HepG2 (cell line): ENCODE measurements around the gene NELFB. TPM values are rescaled to one million over a fixed set of nuclear protein-coding genes. Genes with fewer than 3 reads are reported as not detected.

ENCODE experiments used
- AHR ChIP-seq: IDR thresholded peaks from 2 replicates; pipeline ENCODE4 v1.6.1; 2018; ENCODE audit warnings: missing genetic modification reagents, missing compliant biosample characterization
- ATF7-NPFF ChIP-seq: sonication (generic); formaldehyde crosslinking; IDR thresholded peaks from 2 replicates; pipeline ENCODE4 v1.8.1; 2023; ENCODE audit warnings: mild to moderate bottlenecking, low read depth, missing genetic modification reagents, moderate library complexity
- FOXC1 ChIP-seq: sonication (generic); formaldehyde crosslinking; IDR thresholded peaks from 2 replicates; pipeline ENCODE4 v1.8.0; 2022; ENCODE audit warnings: mild to moderate bottlenecking, missing genetic modification reagents, borderline replicate concordance
- GATAD1 ChIP-seq: IDR thresholded peaks from 2 replicates; pipeline ENCODE4 v1.6.1; 2016; ENCODE audit warnings: missing genetic modification reagents, missing compliant biosample characterization
- HNRNPK ChIP-seq: fragments of 200-400 bp; formaldehyde crosslinking; IDR thresholded peaks from 2 replicates; pipeline ENCODE4 v1.6.1; 2018; ENCODE audit warnings: low read length, low read depth, moderate library complexity, mild to moderate bottlenecking; ENCODE audit not compliant: poor library complexity, severe bottlenecking
- HNRNPLL ChIP-seq: fragments of 200-400 bp; formaldehyde crosslinking; IDR thresholded peaks from 2 replicates; pipeline ENCODE4 v1.6.1; 2017; ENCODE audit warnings: mild to moderate bottlenecking, low read depth, low read length; ENCODE audit not compliant: poor library complexity, severe bottlenecking
- IRF9 ChIP-seq: sonication (generic); formaldehyde crosslinking; IDR thresholded peaks from 2 replicates; pipeline ENCODE4 v1.8.0; 2022; ENCODE audit warnings: missing genetic modification reagents, mild to moderate bottlenecking, borderline replicate concordance
- KDM2A ChIP-seq: sonication (generic); formaldehyde crosslinking; IDR thresholded peaks from 2 replicates; pipeline ENCODE4 v1.4.0; 2020; ENCODE audit warnings: low read depth, missing genetic modification reagents, borderline replicate concordance
- KMT2A ChIP-seq: sonication (generic); formaldehyde crosslinking; IDR thresholded peaks from 2 replicates; pipeline ENCODE4 v1.4.0; 2020; ENCODE audit warnings: missing genetic modification reagents
- RBAK ChIP-seq: sonication (generic); formaldehyde crosslinking; IDR thresholded peaks from 2 replicates; pipeline ENCODE4 v1.5.1; 2020; ENCODE audit warnings: mild to moderate bottlenecking, missing genetic modification reagents
- RBM22 ChIP-seq: fragments of 200-400 bp; formaldehyde crosslinking; optimal IDR thresholded peaks from 2 replicates; pipeline ENCODE3; 2017; ENCODE audit warnings: mild to moderate bottlenecking, low read length, moderate library complexity
- SAP130 ChIP-seq: IDR thresholded peaks from 2 replicates; pipeline ENCODE4 v1.6.1; 2016; ENCODE audit warnings: low read depth
- TAF1 ChIP-seq: sonication (generic); formaldehyde crosslinking; IDR thresholded peaks from 2 replicates; pipeline ENCODE4 v1.4.0; 2020; ENCODE audit warnings: missing genetic modification reagents
- THAP9 ChIP-seq: sonication (generic); formaldehyde crosslinking; IDR thresholded peaks from 2 replicates; pipeline ENCODE4; 2020; ENCODE audit warnings: missing genetic modification reagents, mild to moderate bottlenecking, borderline replicate concordance
- ZC3H13 ChIP-seq: sonication (generic); formaldehyde crosslinking; IDR thresholded peaks from 2 replicates; pipeline ENCODE4 v1.8.1; 2023; ENCODE audit warnings: mild to moderate bottlenecking, missing genetic modification reagents, moderate library complexity
- ZNF367 ChIP-seq: sonication (generic); formaldehyde crosslinking; IDR thresholded peaks from 2 replicates; pipeline ENCODE4 v1.4.0; 2020; ENCODE audit warnings: missing genetic modification reagents, borderline replicate concordance
- ZNF558 ChIP-seq: sonication (generic); formaldehyde crosslinking; IDR thresholded peaks from 2 replicates; pipeline ENCODE4 v1.9.0; 2022; ENCODE audit warnings: mild to moderate bottlenecking, missing genetic modification reagents, borderline replicate concordance
- ZNF597 ChIP-seq: sonication (generic); formaldehyde crosslinking; IDR thresholded peaks from 2 replicates; pipeline ENCODE4 v1.5.0; 2020; ENCODE audit warnings: missing genetic modification reagents
- ZNF660 ChIP-seq: sonication (generic); formaldehyde crosslinking; IDR thresholded peaks from 2 replicates; pipeline ENCODE4 v1.5.1; 2020; ENCODE audit warnings: mild to moderate bottlenecking, low read depth, missing genetic modification reagents, borderline replicate concordance
- ZNF788 ChIP-seq: sonication (generic); formaldehyde crosslinking; IDR thresholded peaks from 2 replicates; pipeline ENCODE4 v1.5.0; 2020; ENCODE audit warnings: mild to moderate bottlenecking, missing genetic modification reagents, borderline replicate concordance
- ZXDC ChIP-seq: sonication (generic); formaldehyde crosslinking; IDR thresholded peaks from 2 replicates; pipeline ENCODE4 v1.5.0; 2020; ENCODE audit warnings: mild to moderate bottlenecking, missing genetic modification reagents
- polyA plus RNA-seq, 8 experiments: library from polyadenylated mRNA; depleted of rRNA in 3 of 8; stranded (reverse) in 7 of 8; unstranded in 1 of 8; fragments of >200 nt; fragmentation: Illumina TruSeq in 4 of 8; extraction: Trizol in 4 of 8; gene quantifications; 2 replicates each; pipeline versions ENCODE4 v1.2.1 to v1.2.3, GENCODE V29; 2011 to 2016; ENCODE audit warnings: low read depth in 4 of 8, missing spikeins in 1 of 8, mixed read lengths in 1 of 8; ENCODE audit not compliant: insufficient read depth in 1 of 8
- total RNA-seq, 5 experiments: library from RNA; depleted of rRNA; stranded (reverse); fragments of >200 nt; fragmentation: Illumina TruSeq; extraction: Trizol; gene quantifications; 2 replicates each; pipeline ENCODE4 v1.2.3, GENCODE V29; 2016; ENCODE audit warnings: low read depth in 1 of 5

The NELFB gene
- total and polyA plus RNA-seq, 2 of the 13 experiments (the other 11 are each of a cell fraction or from before 2014, with no cell fraction given), result 26.5 to 45.8 TPM

- no peak for TF ChIP-seq ZNF367 (CRISPR knock-in tag)
- TF ChIP-seq FOXC1 (CRISPR knock-in tag), result no peak
- TF ChIP-seq KDM2A (CRISPR knock-in tag), result peak; percentile 12; the same call in 1 of the 2 replicates
- no peak for TF ChIP-seq KMT2A (CRISPR knock-in tag)
- TF ChIP-seq ATF7-NPFF (CRISPR knock-in tag), result no peak
- no peak for TF ChIP-seq ZNF788
- TF ChIP-seq AHR, result 0 out of 2 replicates have a peak, but pooled peaks have one; percentile 35
- no peak for TF ChIP-seq IRF9 (CRISPR knock-in tag)
- TF ChIP-seq ZXDC (CRISPR knock-in tag), result no peak
- no peak for TF ChIP-seq HNRNPLL
- peak; percentile 39; the same call in 1 of the 2 replicates for TF ChIP-seq SAP130
- TF ChIP-seq ZC3H13 (CRISPR knock-in tag), result no peak
- TF ChIP-seq ZNF597 (CRISPR knock-in tag), result no peak
- no peak; the same call in 1 of the 2 replicates for TF ChIP-seq THAP9 (CRISPR knock-in tag)
- 0 out of 2 replicates have a peak, but pooled peaks have one; percentile 15 for TF ChIP-seq TAF1 (CRISPR knock-in tag)
- TF ChIP-seq RBAK, result no peak
- TF ChIP-seq HNRNPK, result no peak
- TF ChIP-seq GATAD1 (CRISPR knock-in tag), result 0 out of 2 replicates have a peak, but pooled peaks have one; percentile 27
- no peak for TF ChIP-seq ZNF660 (CRISPR knock-in tag)
- no peak for TF ChIP-seq ZNF558 (CRISPR knock-in tag)
- no peak for TF ChIP-seq RBM22
These were observed 17.1 kb upstream of the NELFB start (continued) for GRCh38 chr9:137237759-137238726.
